ENCODE results near the gene NEMP1.
"Not testable (repeated sequence)": the region's sequence is repeated elsewhere in the genome, so short reads cannot be mapped to it uniquely, and the experiment has no call there.

NEMP1 gene
- 24.1 to 44.8 reads per million in 2 donors for total RNA-seq

GRCh38 chr12:57078519-57079404 is at the start of gene NEMP1:
TSS of gene NEMP1 (minus strand) at chr12:57078791. CDS start at chr12:57078745, 46 bp downstream.
- DNase-seq, result peak; percentile 86

- peak; percentile 79 for DNase-seq
These were observed 49.3 kb upstream of the NEMP1 start, which contains the start of gene LRP1 for GRCh38 chr12:57127726-57128518. TSS of gene LRP1 (plus strand) at chr12:57128483. CDS start at chr12:57128965, 482 bp downstream.

GRCh38 chr12:57127101-57127725 is 48.6 kb upstream of the NEMP1 start:
- DNase-seq, result peak; percentile 31

- DNase-seq, result no peak
These were observed 48.0 kb upstream of the NEMP1 start for GRCh38 chr12:57126561-57126960.

- no peak for DNase-seq
These were observed 47.5 kb upstream of the NEMP1 start for GRCh38 chr12:57126061-57126460.

GRCh38 chr12:57124261-57124877 is 45.8 kb upstream of the NEMP1 start:
- DNase-seq, result peak; percentile 71

- DNase-seq, result no peak
These were observed 45.2 kb upstream of the NEMP1 start for GRCh38 chr12:57123813-57124212.

GRCh38 chr12:57120718-57121117 is 42.1 kb upstream of the NEMP1 start:
- not testable (repeated sequence) for DNase-seq

GRCh38 chr12:57119294-57120085 is 40.9 kb upstream of the NEMP1 start:
- no peak for DNase-seq

GRCh38 chr12:57118711-57119271 is 40.2 kb upstream of the NEMP1 start:
- no peak for DNase-seq

GRCh38 chr12:57116580-57117281 is 38.1 kb upstream of the NEMP1 start:
- no peak for DNase-seq

- DNase-seq, result no peak
These were observed 34.1 kb upstream of the NEMP1 start for GRCh38 chr12:57112492-57113294.

- peak; percentile 76 for DNase-seq
These were observed 32.6 kb upstream of the NEMP1 start, which contains the start of gene STAT6 for GRCh38 chr12:57111031-57111734. TSS of gene STAT6 (minus strand) at chr12:57111362. CDS start at chr12:57108278, 3,084 bp downstream.

- DNase-seq, result peak; percentile 69
These were observed 31.8 kb upstream of the NEMP1 start for GRCh38 chr12:57110104-57111030.

- no peak for DNase-seq
These were observed 30.9 kb upstream of the NEMP1 start for GRCh38 chr12:57109207-57110103.

GRCh38 chr12:57107456-57108155 is 29.0 kb upstream of the NEMP1 start:
- DNase-seq, result no peak
